Panc1 (cell line): Measurements from ENCODE around the gene FPR1. TPM values are rescaled to one million over a fixed set of nuclear protein-coding genes. Genes with fewer than 3 reads are reported as not detected.

Source experiments
- ATAC-seq: fragments of 200-7000 bp; cut with Tn5 transposase; 2 replicates; pipeline ENCODE4 v1.9.1; 2020; ENCODE audit warnings: mild to moderate bottlenecking, moderate library complexity
- BruUV-seq: library from RNA; stranded (reverse); fragments of 400-500 nt; replicated peaks from 2 replicates; lab custom pipeline; 2021; lab: Mats Ljungman, UMichigan
- CTCF ChIA-PET: fragments of 300-600 bp; sonication (Branson Sonifier 250); formaldehyde crosslinking; loops from one replicate; lab custom pipeline; 2022; ENCODE audit warnings: antibody characterized with exemption; lab: Charles Lee
- POLR2A ChIA-PET: fragments of 300-600 bp; sonication (Branson Sonifier 250); formaldehyde crosslinking; loops from one replicate; lab custom pipeline; 2022; ENCODE audit warnings: antibody characterized with exemption; lab: Charles Lee
- DNase-seq: peaks from one replicate; pipeline ENCODE4 v3.0.0-alpha.2; 2010; ENCODE audit warnings: low read depth, low spot score
- H3K27ac ChIP-seq: 2 replicates; pipeline ENCODE4 v1.5.1; 2011; ENCODE audit warnings: mild to moderate bottlenecking, low read length, inconsistent platforms
- H3K27me3 ChIP-seq: fragments of 200-500 bp; sonication (Bioruptor generic); 2 replicates; pipeline ENCODE4 v1.6.0; 2014; ENCODE audit warnings: low read length, inconsistent platforms; ENCODE audit not compliant: control insufficient read depth, insufficient read depth
- H3K36me3 ChIP-seq: fragments of 200-500 bp; sonication (Bioruptor generic); 2 replicates; pipeline ENCODE4 v1.5.1; 2014; ENCODE audit warnings: inconsistent platforms, mild to moderate bottlenecking, low read length, moderate library complexity; ENCODE audit not compliant: control insufficient read depth, insufficient read depth
- H3K4me1 ChIP-seq: 2 replicates; pipeline ENCODE4 v1.5.1; 2011; ENCODE audit warnings: inconsistent platforms, mild to moderate bottlenecking, low read length, moderate library complexity; ENCODE audit not compliant: control insufficient read depth, insufficient read depth
- H3K4me3 ChIP-seq, 2 experiments: 2 replicates each; pipeline ENCODE4 v1.5.1; 2011 to 2012; ENCODE audit warnings: low read depth in 2 of 2, low read length in 2 of 2, mild to moderate bottlenecking in 2 of 2, inconsistent platforms in 1 of 2, moderate library complexity in 1 of 2
- H3K9me3 ChIP-seq: fragments of 200-500 bp; sonication (Bioruptor generic); 2 replicates; pipeline ENCODE4 v1.5.1; 2014; ENCODE audit warnings: low read depth, mild to moderate bottlenecking, inconsistent platforms, low read length, moderate library complexity; ENCODE audit not compliant: control insufficient read depth, insufficient read depth
- CTCF ChIP-seq: fragments of 450-650 bp; IDR thresholded peaks from 2 replicates; pipeline ENCODE4 v1.5.1; 2017; ENCODE audit warnings: mild to moderate bottlenecking
- POLR2AphosphoS5 ChIP-seq: IDR thresholded peaks from 2 replicates; pipeline ENCODE4 v1.6.1; 2012; ENCODE audit warnings: mild to moderate bottlenecking, low read depth, low read length, moderate library complexity
- REST ChIP-seq, 2 experiments: IDR thresholded peaks; 2 replicates each; pipeline ENCODE4 v1.6.1; 2011 to 2012; ENCODE audit warnings: low read depth in 2 of 2, control low read depth in 1 of 2, low read length in 1 of 2, mild to moderate bottlenecking in 1 of 2, moderate library complexity in 1 of 2; ENCODE audit not compliant: insufficient read depth in 1 of 2
- SIN3A ChIP-seq: IDR thresholded peaks from 2 replicates; pipeline ENCODE4 v1.6.1; 2012; ENCODE audit warnings: low read depth, mild to moderate bottlenecking, low read length, moderate library complexity, borderline replicate concordance; ENCODE audit not compliant: insufficient read depth
- TCF7L2 ChIP-seq: IDR thresholded peaks from 2 replicates; pipeline ENCODE4 v1.6.1; 2011; ENCODE audit warnings: mild to moderate bottlenecking, low read depth, low read length, inconsistent platforms
- in situ Hi-C: cut with HindIII; loops from 2 replicates; pipeline ENCODE4 v1.10.0; 2016; ENCODE audit warnings: low sequenced_read_pairs, low pct_unique_long_range_greater_than_20kb
- intact Hi-C: fragments of 100-400 bp; cut with micrococcal nuclease; formaldehyde crosslinking; loops from one replicate; pipeline ENCODE4 v1.10.0; 2022; ENCODE audit not compliant: unreplicated experiment
- total RNA-seq: library from RNA; stranded (reverse); gene quantifications from one replicate; pipeline ENCODE4 v1.2.1, GENCODE V29; 2021; ENCODE audit not compliant: unreplicated experiment

The FPR1 gene
- total RNA-seq, 1 experiment from 2014 or later: not detected

DNA sequence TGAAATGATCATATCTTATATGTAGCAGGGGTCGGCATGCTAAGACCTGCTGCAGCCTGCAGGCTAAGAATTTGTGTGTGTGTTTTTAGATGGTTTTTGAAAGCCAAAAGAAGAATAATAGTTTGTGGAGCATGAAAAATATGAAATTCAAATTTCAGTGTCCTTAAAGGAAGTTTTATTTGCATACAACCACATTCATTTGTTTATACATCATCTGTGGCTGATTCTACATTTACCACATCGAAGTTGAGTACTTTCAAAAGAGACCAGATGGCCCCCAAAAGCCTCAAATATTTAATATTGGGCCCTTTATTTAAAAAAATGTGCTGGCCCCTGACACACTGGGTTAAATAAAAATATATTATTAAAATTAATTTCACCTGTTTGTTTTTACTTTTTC is 29.2 kb downstream of the FPR1 start:
- TF ChIP-seq POLR2AphosphoS5 (no peak), TCF7L2 (no peak), CTCF (no peak), REST (IDR thresholded peaks at IDR 0.05; ENCODE audit: insufficient read depth in 1 of 2, low read depth in 2 of 2, low read length in 1 of 2) (no peak), SIN3A (no peak)
- no peak for DNase-seq
- Histone ChIP-seq H3K4me1 (no peaks in the 10 kb centered on the region), H3K27me3 (no peaks in the 10 kb centered on the region), H3K4me3 (no peak overlapping the region), H3K36me3 (no peaks in the 10 kb centered on the region), H3K9me3 (no peaks in the 10 kb centered on the region), H3K27ac (no peak overlapping the region)
- ChIA-PET CTCF (no interaction called here), POLR2A (no interaction called here)
- intact Hi-C loops (no loop called here), in situ Hi-C loops (no loop called here)
- BruUV-seq: no TSS peak
- ATAC-seq: no peak

DNA sequence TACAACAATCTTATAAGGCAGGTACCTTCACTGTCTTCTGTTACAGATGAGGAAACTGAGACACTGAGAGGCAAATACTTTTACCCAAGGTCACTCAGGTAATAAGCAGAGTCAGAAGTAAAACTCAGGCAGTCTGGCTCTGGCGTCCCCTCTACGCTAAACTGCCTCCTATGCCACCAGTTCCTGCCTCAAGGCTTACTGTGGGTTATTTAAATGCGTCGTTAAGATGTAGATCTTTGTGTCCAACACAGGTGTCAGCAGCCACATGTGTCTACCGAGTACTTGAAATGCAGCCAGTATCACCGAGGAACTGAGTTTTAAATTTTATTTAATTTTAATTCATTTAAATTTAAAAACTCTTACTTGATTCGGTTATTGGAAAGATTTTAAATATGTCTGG is 29.8 kb downstream of the FPR1 start:
- in situ Hi-C loops: no loop called here
- Histone ChIP-seq H3K4me1 (no peaks in the 10 kb centered on the region), H3K36me3 (no peaks in the 10 kb centered on the region), H3K27ac (no peak overlapping the region), H3K27me3 (no peaks in the 10 kb centered on the region), H3K4me3 (no peak overlapping the region), H3K9me3 (no peaks in the 10 kb centered on the region)
- no TSS peak for BruUV-seq
- TF ChIP-seq TCF7L2 (no peak), REST (IDR thresholded peaks at IDR 0.05; ENCODE audit: insufficient read depth in 1 of 2, low read depth in 2 of 2, low read length in 1 of 2) (no peak), CTCF (no peak), SIN3A (no peak), POLR2AphosphoS5 (no peak)
- DNase-seq (no peak), ATAC-seq (no peak)
- CTCF ChIA-PET: no interaction called here
- POLR2A ChIA-PET: no interaction called here
- intact Hi-C loops: no loop called here
